Omental fat pad (tissue), 4 donors: Measurements from ENCODE around the gene C1orf35. TPM values are rescaled to one million over a fixed set of nuclear protein-coding genes. Genes with fewer than 3 reads are reported as not detected.

Source experiments
- ATAC-seq: fragments of 150-250 bp; one replicate; pipeline ENCODE4 v1.9.1; 2016; ENCODE audit warnings: mild to moderate bottlenecking, moderate library complexity; ENCODE audit not compliant: low FRiP score
- DNase-seq: peaks from one replicate; pipeline ENCODE4 v3.0.0-alpha.2; 2019; ENCODE audit warnings: low spot score
- CTCF ChIP-seq, 3 donors: fragments of 450-650 bp; IDR thresholded peaks; one replicate each; pipeline ENCODE4 v1.5.1; 2016 to 2017; ENCODE audit warnings: antibody characterized with exemption in 3 of 3, mild to moderate bottlenecking in 3 of 3, moderate library complexity in 2 of 3
- total RNA-seq, 4 donors: library from RNA; depleted of rRNA; stranded (reverse); fragments of >200 nt; gene quantifications; one replicate each; pipeline ENCODE4 v1.1.0, GENCODE V29; 2016

Gene C1orf35
- total RNA-seq, 4 donors from 2014 or later: 5.1 to 17.2 (median 8.8) TPM

- DNase-seq (no peak), ATAC-seq (no peak)
- no peak for TF ChIP-seq CTCF (IDR thresholded peaks at IDR 0.05)
These were observed 26.2 kb downstream of the C1orf35 start for GRCh38 chr1:228076796-228077430.

GRCh38 chr1:228075801-228076271 lies 27.3 kb downstream of the C1orf35 start:
- DNase-seq (no peak), ATAC-seq (no peak)
- TF ChIP-seq CTCF (IDR thresholded peaks at IDR 0.05): no peak

- DNase-seq (no peak), ATAC-seq (no peak)
- no peak for TF ChIP-seq CTCF (IDR thresholded peaks at IDR 0.05)
These were observed 28.0 kb downstream of the C1orf35 start for GRCh38 chr1:228074954-228075730.

GRCh38 chr1:228073857-228074545 lies 29.1 kb downstream of the C1orf35 start:
- ATAC-seq (no peak), DNase-seq (no peak)
- no peak for TF ChIP-seq CTCF (IDR thresholded peaks at IDR 0.05)

GRCh38 chr1:228073061-228073856 lies 29.9 kb downstream of the C1orf35 start:
- DNase-seq (no peak), ATAC-seq (no peak)
- TF ChIP-seq CTCF (IDR thresholded peaks at IDR 0.05): no peak

- ATAC-seq (no peak), DNase-seq (no peak)
- no peak for TF ChIP-seq CTCF (IDR thresholded peaks at IDR 0.05)
These were observed 30.5 kb downstream of the C1orf35 start for GRCh38 chr1:228072658-228073043.
